ENCODE results near the gene TMEM253. TPM values are rescaled to one million over a fixed set of nuclear protein-coding genes. Genes with fewer than 3 reads are reported as not detected.
A peak's percentile ranks its signal among the peaks of the same experiment; 100 is the strongest.

TMEM253 gene
- total RNA-seq, 4 donors from 2014 or later: 0.94 TPM; not detected in 3

DNA sequence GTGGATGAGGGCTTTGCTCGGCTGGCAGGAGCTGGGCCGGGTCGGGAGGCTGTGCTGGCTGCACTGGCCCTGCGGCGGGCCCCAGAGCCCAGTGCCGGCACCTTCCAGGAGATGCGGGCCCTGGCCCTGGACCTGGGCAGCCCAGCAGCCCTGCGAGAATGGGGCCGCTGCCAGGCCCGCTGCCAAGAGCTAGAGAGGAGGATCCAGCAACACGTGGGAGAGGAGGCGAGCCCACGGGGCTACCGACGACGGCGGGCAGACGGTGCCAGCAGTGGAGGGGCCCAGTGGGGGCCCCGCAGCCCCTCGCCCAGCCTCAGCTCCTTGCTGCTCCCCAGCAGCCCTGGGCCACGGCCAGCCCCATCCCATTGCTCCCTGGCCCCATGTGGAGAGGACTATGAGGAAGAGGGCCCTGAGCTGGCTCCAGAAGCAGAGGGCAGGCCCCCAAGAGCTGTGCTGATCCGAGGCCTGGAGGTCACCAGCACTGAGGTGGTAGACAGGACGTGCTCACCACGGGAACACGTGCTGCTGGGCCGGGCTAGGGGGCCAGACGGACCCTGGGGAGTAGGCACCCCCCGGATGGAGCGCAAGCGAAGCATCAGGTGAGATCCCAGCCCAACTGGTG lies 19.2 kb upstream of the TMEM253 start:
- TF ChIP-seq POLR2AphosphoS5 (IDR thresholded peaks at IDR 0.05) (no peak), POLR2A (IDR thresholded peaks at IDR 0.05) (no peak), EP300 (IDR thresholded peaks at IDR 0.05) (no peak)
- TF ChIP-seq, protein P1, sequence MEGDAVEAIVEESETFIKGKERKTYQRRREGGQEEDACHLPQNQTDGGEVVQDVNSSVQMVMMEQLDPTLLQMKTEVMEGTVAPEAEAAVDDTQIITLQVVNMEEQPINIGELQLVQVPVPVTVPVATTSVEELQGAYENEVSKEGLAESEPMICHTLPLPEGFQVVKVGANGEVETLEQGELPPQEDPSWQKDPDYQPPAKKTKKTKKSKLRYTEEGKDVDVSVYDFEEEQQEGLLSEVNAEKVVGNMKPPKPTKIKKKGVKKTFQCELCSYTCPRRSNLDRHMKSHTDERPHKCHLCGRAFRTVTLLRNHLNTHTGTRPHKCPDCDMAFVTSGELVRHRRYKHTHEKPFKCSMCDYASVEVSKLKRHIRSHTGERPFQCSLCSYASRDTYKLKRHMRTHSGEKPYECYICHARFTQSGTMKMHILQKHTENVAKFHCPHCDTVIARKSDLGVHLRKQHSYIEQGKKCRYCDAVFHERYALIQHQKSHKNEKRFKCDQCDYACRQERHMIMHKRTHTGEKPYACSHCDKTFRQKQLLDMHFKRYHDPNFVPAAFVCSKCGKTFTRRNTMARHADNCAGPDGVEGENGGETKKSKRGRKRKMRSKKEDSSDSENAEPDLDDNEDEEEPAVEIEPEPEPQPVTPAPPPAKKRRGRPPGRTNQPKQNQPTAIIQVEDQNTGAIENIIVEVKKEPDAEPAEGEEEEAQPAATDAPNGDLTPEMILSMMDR (IDR thresholded peaks at IDR 0.05): no peak
- 90% methylated on average over 8 of the region's 30 CpGs; no CpG with 5 or more reads in 1 of the 2 donors for WGBS, 2 donors (ENCODE audit: low coverage in 1 of 2)
- H3K4me3 ChIP-seq: no peak overlapping the region
- no peak for ATAC-seq
- no peaks in the 10 kb centered on the region for H3K27me3 ChIP-seq
- no peaks in the 10 kb centered on the region for H3K9me3 ChIP-seq
- H3K36me3 ChIP-seq: peaks cover 0 to 99% of the 10 kb centered on the region in 2 donors
- no peak overlapping the region for H3K27ac ChIP-seq
- H3K4me1 ChIP-seq: peaks cover 0 to 16% (median 0%) of the 10 kb centered on the region in 3 donors

DNA sequence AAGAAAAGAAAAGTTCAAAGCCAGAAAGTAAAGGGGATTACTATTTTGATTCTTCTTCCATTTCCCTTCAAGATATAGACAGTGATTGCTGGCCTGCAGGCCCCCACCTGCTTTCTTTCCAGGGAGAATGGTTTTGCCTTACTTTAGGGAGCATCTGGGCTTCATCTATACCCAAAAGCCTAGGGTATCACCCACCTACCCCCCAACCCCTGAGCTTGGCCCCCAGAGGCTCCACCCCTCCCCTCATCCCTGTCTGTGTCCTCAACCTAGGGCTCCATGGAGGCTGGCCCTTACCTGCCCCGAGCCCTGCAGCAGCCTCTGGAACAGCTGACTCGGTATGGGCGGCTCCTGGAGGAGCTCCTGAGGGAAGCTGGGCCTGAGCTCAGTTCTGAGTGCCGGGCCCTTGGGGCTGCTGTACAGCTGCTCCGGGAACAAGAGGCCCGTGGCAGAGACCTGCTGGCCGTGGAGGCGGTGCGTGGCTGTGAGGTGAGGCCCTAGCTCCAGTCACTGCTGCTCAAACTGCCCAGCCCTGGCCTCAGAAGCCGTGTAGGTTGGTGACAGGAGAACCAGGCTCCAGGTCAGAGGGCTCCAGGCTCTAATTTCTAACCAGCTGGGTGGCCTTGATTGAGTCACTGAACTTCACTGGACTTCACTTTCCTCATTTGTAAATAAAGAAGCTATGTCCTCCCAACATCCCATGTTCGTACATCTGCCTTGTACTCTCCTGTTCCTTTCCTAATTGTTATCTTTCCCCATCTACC lies 17.1 kb upstream of the TMEM253 start:
- H3K36me3 ChIP-seq: peaks cover 0 to 97% of the 10 kb centered on the region in 2 donors
- TF ChIP-seq POLR2AphosphoS5 (IDR thresholded peaks at IDR 0.05) (no peak), EP300 (IDR thresholded peaks at IDR 0.05) (no peak), POLR2A (IDR thresholded peaks at IDR 0.05) (no peak)
- TF ChIP-seq, protein P1 (IDR thresholded peaks at IDR 0.05): no peak
- peak overlapping the region in 1 of 4 donors; percentile 19 for H3K27ac ChIP-seq

GRCh38 chr14:21084396-21084795 lies 16.5 kb upstream of the TMEM253 start:
- TF ChIP-seq EP300 (IDR thresholded peaks at IDR 0.05) (no peak), POLR2AphosphoS5 (IDR thresholded peaks at IDR 0.05) (no peak)
- Histone ChIP-seq H3K36me3 (peaks cover 0 to 97% of the 10 kb centered on the region in 2 donors), H3K4me3 (no peak overlapping the region), H3K9me3 (no peaks in the 10 kb centered on the region), H3K4me1 (peaks cover 0 to 28% (median 4%) of the 10 kb centered on the region in 3 donors), H3K27ac (peak overlapping the region in 1 of 4 donors; percentile 63), H3K27me3 (no peaks in the 10 kb centered on the region)
- ATAC-seq: no peak
- 56 to 80% methylated on average over 1 to 2 of the region's 2 CpGs for WGBS, 2 donors (ENCODE audit: low coverage in 1 of 2)

More for the DNA sequence above, 17.1 kb upstream of the TMEM253 start:
- 64 to 89% methylated on average over 1 of the region's 11 CpGs for WGBS, 2 donors (ENCODE audit: low coverage in 1 of 2)
- Histone ChIP-seq H3K4me3 (no peak overlapping the region), H3K9me3 (no peaks in the 10 kb centered on the region), H3K4me1 (peaks cover 0 to 28% (median 4%) of the 10 kb centered on the region in 3 donors), H3K27me3 (no peaks in the 10 kb centered on the region)
- no peak for ATAC-seq

DNA sequence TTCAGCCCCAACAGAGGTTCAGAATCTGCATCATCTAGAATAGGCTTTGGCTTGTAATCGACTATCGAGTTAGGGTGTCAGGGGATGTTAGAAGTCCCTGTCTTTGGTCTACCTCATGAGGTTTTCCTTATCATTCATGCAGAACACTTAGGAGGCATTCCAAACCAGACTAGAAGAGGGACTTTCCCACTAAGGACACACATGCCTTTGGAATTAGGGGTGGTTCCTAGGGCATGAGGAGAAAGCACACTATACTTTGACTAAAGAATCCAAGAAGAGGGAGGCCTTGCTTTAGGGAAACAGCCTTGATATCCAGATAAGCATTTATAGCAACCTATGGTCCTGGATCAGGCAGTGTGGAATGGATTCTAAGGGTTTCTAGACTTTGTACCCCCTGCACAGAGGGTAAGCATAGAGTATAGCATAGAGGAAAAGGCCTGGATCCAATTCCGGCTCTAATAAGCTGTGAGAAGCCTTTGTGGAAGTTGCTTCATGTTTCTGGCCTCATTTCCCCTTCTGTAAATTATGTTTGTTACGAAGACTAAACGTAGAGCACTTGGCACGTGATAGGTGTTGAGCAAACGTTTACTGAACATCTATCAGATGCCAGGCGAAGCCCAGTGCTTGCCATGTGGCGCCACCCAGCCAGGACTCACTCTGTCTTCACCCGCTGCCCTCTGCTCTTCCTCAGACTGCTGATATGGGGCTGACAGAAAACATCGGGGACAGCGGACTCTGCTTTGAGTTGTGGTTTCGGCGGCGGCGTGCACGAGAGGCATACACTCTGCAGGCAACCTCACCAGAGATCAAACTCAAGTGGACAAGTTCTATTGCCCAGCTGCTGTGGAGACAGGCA lies 15.6 kb upstream of the TMEM253 start:
- H3K9me3 ChIP-seq: no peaks in the 10 kb centered on the region
- ATAC-seq: peak; percentile 41
- WGBS, 2 donors (ENCODE audit: low coverage in 1 of 2): 39 to 43% methylated on average over 5 to 8 of the region's 17 CpGs
- H3K4me3 ChIP-seq: no peak overlapping the region
- peak overlapping the region in 2 of 4 donors; percentile 60 to 63 for H3K27ac ChIP-seq
- peaks cover 0 to 97% of the 10 kb centered on the region in 2 donors for H3K36me3 ChIP-seq
- peak; percentile 34 for TF ChIP-seq POLR2AphosphoS5 (IDR thresholded peaks at IDR 0.05)
- TF ChIP-seq POLR2A (IDR thresholded peaks at IDR 0.05): no peak
- no peaks in the 10 kb centered on the region for H3K27me3 ChIP-seq
- H3K4me1 ChIP-seq: peaks cover 0 to 28% (median 4%) of the 10 kb centered on the region in 3 donors

DNA sequence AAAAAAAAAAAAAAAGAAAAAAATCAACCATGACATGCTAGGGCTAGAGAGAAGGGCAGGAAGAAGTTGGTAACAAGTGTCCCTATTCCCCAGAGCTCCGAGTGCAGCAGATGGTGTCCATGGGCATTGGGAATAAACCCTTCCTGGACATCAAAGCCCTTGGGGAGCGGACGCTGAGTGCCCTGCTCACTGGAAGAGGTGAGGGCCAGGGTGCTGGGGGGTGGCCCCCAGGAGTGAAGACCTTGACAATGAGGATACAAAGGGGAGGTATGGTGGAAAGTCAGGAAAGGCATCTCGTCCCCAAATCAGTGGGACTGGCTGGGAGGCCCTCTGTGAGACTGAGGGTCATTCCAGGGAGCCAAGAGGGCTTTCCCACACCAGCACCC lies 14.0 kb upstream of the TMEM253 start:
- 60 to 81% methylated on average over 3 to 4 of the region's 4 CpGs for WGBS, 2 donors (ENCODE audit: low coverage in 1 of 2)
- Histone ChIP-seq H3K4me3 (no peak overlapping the region), H3K9me3 (no peaks in the 10 kb centered on the region), H3K27me3 (no peaks in the 10 kb centered on the region), H3K36me3 (peaks cover 0 to 97% of the 10 kb centered on the region in 2 donors), H3K27ac (peak overlapping the region in 3 of 4 donors; percentile 29 to 47 (median 46)), H3K4me1 (peaks cover 0 to 35% (median 6%) of the 10 kb centered on the region in 3 donors)
- no peak for TF ChIP-seq POLR2AphosphoS5 (IDR thresholded peaks at IDR 0.05)
- TF ChIP-seq, protein P1 (IDR thresholded peaks at IDR 0.05): no peak
- TF ChIP-seq POLR2A (IDR thresholded peaks at IDR 0.05): no peak
- TF ChIP-seq EP300 (IDR thresholded peaks at IDR 0.05): no peak
- no peak for ATAC-seq
